Diencephalon (tissue), 1 donor: ENCODE data around the gene ZNF576. TPM values are rescaled to one million over a fixed set of nuclear protein-coding genes. Genes with fewer than 3 reads are reported as not detected.

Experiments used
- total RNA-seq: library from RNA; depleted of rRNA; stranded (reverse); fragments of >200 nt; gene quantifications from one replicate; pipeline ENCODE4 v1.2.3, GENCODE V29; 2014

The ZNF576 gene, protein sequence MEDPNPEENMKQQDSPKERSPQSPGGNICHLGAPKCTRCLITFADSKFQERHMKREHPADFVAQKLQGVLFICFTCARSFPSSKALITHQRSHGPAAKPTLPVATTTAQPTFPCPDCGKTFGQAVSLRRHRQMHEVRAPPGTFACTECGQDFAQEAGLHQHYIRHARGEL
- 11.1 TPM for total RNA-seq

DNA sequence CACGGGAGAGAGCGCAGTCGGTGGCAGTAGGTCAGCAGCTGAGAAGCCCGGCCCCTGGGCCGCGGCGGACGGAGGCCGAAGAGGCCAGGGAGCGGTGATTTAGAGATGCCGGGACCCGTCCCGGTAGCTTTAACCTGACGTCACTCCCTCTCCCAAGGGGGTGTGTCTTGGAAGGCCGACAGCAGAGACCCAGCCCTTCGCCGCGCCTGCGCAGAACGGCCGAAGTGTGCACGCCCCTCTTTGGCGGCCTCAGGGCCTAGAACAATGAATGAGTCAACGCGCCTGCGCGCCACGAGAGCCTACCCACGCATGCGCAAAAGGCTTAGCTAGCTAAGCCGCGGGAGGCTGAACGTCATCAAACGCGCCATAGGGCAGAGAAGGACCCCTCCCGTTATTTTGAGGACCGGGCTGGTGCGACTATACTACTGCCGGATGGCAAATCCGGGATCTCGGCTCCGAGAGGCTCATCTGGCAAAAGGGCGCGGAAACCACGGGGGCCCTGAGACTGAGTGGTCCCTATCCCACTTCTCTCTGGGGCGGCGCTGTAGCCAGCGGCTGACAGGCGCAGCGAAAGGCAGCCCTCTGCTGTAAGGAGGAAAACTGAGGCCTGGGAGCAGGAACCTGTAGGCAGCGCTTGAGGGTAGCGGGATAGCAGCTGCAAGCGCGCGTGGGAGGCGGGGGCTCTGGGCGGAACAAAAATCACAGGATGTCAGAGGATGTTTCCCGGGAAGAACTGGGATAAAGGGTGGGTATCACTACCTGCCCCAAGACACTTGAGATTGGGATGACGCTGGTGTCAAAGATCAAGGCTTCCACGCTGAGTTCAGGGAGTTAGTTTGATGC lies at the start of gene ZNF576, which contains the start of gene IRGQ:
TSS of gene ZNF576 (plus strand) at position 597 of the 843 bp plus-strand sequence. CDS start 514 bp downstream, outside the sequence.
TSS of gene IRGQ (minus strand) at position 136 of the 843 bp plus-strand sequence. CDS start 796 bp downstream, outside the sequence.

DNA sequence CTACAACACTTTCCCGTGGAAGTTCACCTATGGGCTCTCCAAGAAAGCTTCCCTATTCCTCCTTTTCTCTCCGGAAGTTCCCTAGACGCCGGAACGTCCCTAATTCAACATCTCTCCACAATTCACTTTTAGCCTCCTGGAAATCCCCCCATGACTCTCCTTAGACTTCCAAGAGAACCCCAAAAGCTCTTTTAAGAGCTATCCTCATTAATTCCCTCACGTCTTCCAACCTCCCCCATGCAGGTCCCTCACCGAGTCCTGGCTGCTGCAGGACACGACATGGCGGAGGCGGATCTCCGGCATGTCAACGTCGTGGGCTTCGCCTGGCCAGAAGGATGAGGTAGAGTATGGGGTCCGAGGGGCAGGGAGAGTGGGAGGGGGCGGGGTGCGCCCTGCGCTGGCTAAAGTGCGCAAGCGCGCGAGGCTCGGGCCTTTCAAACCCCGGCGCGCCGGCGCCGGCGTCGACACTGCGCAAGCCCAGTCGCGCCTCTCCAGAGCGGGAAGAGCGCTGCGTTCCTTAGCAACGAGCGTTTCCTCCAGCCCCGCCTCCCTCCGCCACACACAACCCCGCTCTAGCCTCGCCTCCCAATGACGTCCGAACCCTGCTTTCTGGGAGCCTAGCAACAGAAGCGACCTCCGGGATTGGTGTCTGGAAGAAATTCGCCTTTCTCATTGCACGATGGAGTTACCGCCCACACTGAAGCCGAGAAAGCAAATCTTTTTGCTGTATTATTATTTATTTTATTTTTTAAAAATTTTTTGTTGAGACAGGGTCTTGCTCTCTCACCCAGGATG lies 21.0 kb upstream of the ZNF576 start, which contains the start of the genes PINLYP and XRCC1:
TSS of gene PINLYP (plus strand) at position 646 of the 795 bp plus-strand sequence. CDS start 1,391 bp downstream, outside the sequence.
TSS of gene XRCC1 (minus strand) at position 372 of the 795 bp plus-strand sequence. CDS start at position 303, 69 bp downstream.

DNA sequence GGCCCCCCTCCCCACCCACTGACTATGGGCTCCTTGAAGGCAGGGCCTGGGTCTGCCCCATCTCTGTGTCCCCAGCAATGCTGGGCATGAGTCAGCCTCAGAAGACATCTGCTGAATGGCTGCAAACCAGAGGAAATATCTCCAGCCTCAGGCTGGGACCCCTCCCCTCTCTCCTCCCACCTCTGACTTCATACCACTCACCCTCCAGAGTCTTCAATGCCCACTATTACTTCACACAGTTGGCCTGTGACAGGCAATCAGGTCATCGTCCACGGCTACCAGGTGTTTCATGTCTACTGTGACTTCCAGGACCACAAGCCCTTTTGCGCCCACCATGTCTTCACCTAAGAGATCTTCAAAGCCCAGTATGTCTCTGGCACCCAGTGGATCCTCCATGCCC lies 15.4 kb downstream of the ZNF576 start, which contains the start of gene SRRM5:
TSS of gene SRRM5 (plus strand) at position 301 of the 400 bp plus-strand sequence. CDS start at position 335, 34 bp downstream.

DNA sequence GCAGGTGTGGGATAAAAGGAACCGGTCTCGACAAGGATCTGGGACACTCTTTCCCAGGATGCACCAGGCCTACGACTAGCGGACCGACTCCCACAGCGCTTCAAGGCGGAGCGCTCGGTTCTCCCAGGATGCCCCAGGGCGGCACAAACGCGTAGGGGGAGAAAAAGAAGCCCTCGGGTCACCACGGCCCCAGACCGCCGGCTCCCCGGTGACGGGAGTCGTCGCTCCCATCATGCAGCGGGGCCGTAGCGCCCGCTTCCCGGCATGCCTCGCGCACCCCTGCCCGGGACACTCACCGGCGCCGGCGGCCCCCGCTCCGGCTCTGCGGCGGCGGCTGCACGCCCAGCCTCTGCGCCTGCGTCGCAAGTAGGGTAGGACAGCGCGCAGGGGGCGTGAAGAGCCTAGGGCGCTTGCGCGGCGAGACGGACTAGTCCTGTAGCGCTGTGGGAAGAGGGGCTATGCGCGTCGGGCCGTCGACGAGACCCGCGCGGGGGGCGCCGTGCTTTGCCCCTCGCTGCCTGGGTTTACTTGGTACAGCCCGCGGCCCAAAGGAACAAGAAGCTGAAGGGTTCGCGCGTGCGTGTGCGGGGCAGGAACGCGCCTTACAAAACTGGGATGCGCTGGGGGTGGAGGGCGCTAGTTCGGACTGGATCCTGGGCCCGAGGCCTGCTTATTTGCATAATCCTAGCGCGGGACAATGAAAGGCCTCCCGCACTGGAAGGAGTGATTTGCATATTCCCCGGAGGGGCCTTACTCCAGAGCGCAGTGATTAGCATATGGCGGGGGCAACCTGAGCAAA lies 23.1 kb downstream of the ZNF576 start, which contains the start of gene ZNF428:
TSS of gene ZNF428 (minus strand) at position 368 of the 799 bp plus-strand sequence. CDS start 5,325 bp downstream, outside the sequence.

DNA sequence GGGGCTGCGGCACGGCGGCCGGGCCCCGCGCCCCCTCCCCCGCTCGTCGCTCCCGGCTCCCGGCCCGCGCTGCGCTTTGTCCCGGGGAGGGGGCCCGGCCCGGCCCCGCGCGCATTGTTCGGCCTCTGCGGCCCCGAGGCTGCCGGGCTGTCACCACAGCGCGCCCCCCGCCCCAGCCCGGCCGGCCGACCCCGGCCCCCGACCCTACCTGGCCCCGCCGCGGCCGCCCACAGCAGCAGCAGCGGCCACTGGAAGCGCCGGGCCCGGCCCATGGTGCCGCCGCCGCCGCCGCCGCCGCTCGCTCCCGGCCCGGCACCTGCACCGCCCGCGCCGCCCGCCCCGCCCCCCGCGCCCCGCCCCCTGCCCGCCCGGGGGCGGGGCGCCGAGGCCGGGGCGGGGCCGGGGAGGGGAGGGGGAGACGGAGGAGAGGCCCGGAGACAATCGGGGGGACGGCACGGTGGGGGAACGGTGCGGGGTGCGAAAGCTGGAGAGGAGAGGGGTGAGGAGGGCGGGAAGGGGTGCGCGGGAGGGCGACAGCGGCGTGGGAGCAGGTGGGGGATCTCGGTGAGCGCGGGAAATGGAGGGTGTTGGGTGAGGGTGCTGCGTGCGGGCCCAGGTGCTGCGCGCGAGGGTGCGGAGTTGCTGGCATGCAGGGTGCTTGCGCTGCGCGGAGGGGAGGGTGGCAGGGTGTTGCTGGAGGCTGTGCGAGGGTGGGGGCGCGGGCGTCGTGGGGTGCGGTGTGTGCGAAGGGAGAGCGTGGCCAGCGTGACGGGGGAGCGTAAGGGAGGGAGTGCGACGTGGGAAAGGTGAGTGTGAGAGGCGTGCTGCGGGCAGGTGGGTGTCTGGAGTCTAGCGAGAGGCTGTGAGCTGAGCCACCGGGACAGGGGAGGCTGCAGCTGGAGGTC lies 43.4 kb downstream of the ZNF576 start, which contains the start of gene CADM4:
TSS of gene CADM4 (minus strand) at position 332 of the 905 bp plus-strand sequence. CDS start at position 272, 60 bp downstream.

Other genes starting within 250 kb of the ZNF576 start
- gene CD177, start 242.9 kb upstream of the ZNF576 start, total RNA-seq = 1.8 TPM
- not detected for gene TEX101, start 181.7 kb upstream of the ZNF576 start, total RNA-seq
- gene LYPD3, start 131.0 kb upstream of the ZNF576 start, total RNA-seq = 0.46 TPM
- gene PHLDB3, start 91.8 kb upstream of the ZNF576 start, total RNA-seq = 3.7 TPM
- 18.2 TPM for gene ETHE1, start 69.4 kb upstream of the ZNF576 start, total RNA-seq
- 1.8 TPM for gene ZNF575, start 63.4 kb upstream of the ZNF576 start, total RNA-seq
- 16.4 TPM for gene XRCC1, start 21.1 kb upstream of the ZNF576 start, total RNA-seq
- gene PINLYP, start 20.8 kb upstream of the ZNF576 start, total RNA-seq = 8.1 TPM
- 134 TPM for gene IRGQ, start 461 bp upstream of the ZNF576 start, total RNA-seq
- gene SRRM5, start 15.5 kb downstream of the ZNF576 start, total RNA-seq = not detected
- gene ZNF428, start 23.0 kb downstream of the ZNF576 start, total RNA-seq = 107 TPM
- 93.2 TPM for gene CADM4, start 43.3 kb downstream of the ZNF576 start, total RNA-seq
- 3.7 TPM for gene PLAUR, start 73.6 kb downstream of the ZNF576 start, total RNA-seq
- gene IRGC, start 119.5 kb downstream of the ZNF576 start, total RNA-seq = not detected
- gene SMG9, start 158.4 kb downstream of the ZNF576 start, total RNA-seq = 13.4 TPM
- not detected for gene KCNN4, start 184.4 kb downstream of the ZNF576 start, total RNA-seq
- 6.7 TPM for gene LYPD5, start 205.9 kb downstream of the ZNF576 start, total RNA-seq
- gene ZNF283, start 230.7 kb downstream of the ZNF576 start, total RNA-seq = 36.2 TPM